ENCODE results near the gene RNF4.
A peak's percentile ranks its signal among the peaks of the same experiment; 100 is the strongest.
"Not testable (repeated sequence)": the region's sequence is repeated elsewhere in the genome, so short reads cannot be mapped to it uniquely, and the experiment has no call there.

The RNF4 gene

GRCh38 chr4:2459589-2460349 lies 9.1 kb upstream of the RNF4 start:
- no peak for DNase-seq

GRCh38 chr4:2461246-2461960 lies 7.5 kb upstream of the RNF4 start:
- DNase-seq = no peak

- DNase-seq = peak; percentile 14
Observed at GRCh38 chr4:2462218-2462991, 6.5 kb upstream of the RNF4 start.

GRCh38 chr4:2462992-2463762 lies 5.7 kb upstream of the RNF4 start:
- DNase-seq = no peak

- DNase-seq = no peak
Observed at GRCh38 chr4:2465032-2465431, 3.9 kb upstream of the RNF4 start.

- DNase-seq = not testable (repeated sequence)
Observed at GRCh38 chr4:2465544-2465943, 3.4 kb upstream of the RNF4 start.

- no peak for DNase-seq
Observed at GRCh38 chr4:2469192-2469984, 482 bp downstream of the RNF4 start.

GRCh38 chr4:2470791-2471190 lies 1.9 kb downstream of the RNF4 start:
- no peak for DNase-seq

- no peak for DNase-seq
Observed at GRCh38 chr4:2472187-2472586, 3.3 kb downstream of the RNF4 start.

GRCh38 chr4:2478229-2478628 lies 9.3 kb downstream of the RNF4 start:
- no peak for DNase-seq

GRCh38 chr4:2480649-2481048 lies 11.7 kb downstream of the RNF4 start:
- DNase-seq = no peak

- no peak for DNase-seq
Observed at GRCh38 chr4:2482192-2482591, 13.3 kb downstream of the RNF4 start.

GRCh38 chr4:2482693-2483092 lies 13.8 kb downstream of the RNF4 start:
- DNase-seq = no peak

GRCh38 chr4:2483237-2483636 lies 14.3 kb downstream of the RNF4 start:
- no peak for DNase-seq

- DNase-seq = no peak
Observed at GRCh38 chr4:2484185-2484584, 15.3 kb downstream of the RNF4 start.

- DNase-seq = no peak
Observed at GRCh38 chr4:2484993-2485392, 16.1 kb downstream of the RNF4 start.

GRCh38 chr4:2485956-2486355 lies 17.1 kb downstream of the RNF4 start:
- no peak for DNase-seq

GRCh38 chr4:2486981-2487380 lies 18.1 kb downstream of the RNF4 start:
- no peak for DNase-seq

GRCh38 chr4:2487632-2488031 lies 18.7 kb downstream of the RNF4 start:
- DNase-seq = no peak

GRCh38 chr4:2489081-2489805 lies 20.3 kb downstream of the RNF4 start:
- no peak for DNase-seq

GRCh38 chr4:2489841-2490552 lies 21.1 kb downstream of the RNF4 start:
- no peak for DNase-seq

All from NCI-H1048 (cell line).